SIG-M5 treated with dmso at 0.1 percent for 504 hours (cell line): ENCODE results near the gene NT5C1B.
"Not testable (repeated sequence)": the region's sequence is repeated elsewhere in the genome, so short reads cannot be mapped to it uniquely, and the experiment has no call there.

Source experiments
- DNase-seq: peaks from one replicate; lab custom pipeline; 2025; ENCODE audit not compliant: unreplicated experiment; lab: John Stamatoyannopoulos, UW

The NT5C1B gene

GRCh38 chr2:18589354-18589753, at the start of gene NT5C1B:
TSS of gene NT5C1B (minus strand) at chr2:18589569. CDS start at chr2:18589468, 101 bp downstream.
- no peak for DNase-seq

DNA sequence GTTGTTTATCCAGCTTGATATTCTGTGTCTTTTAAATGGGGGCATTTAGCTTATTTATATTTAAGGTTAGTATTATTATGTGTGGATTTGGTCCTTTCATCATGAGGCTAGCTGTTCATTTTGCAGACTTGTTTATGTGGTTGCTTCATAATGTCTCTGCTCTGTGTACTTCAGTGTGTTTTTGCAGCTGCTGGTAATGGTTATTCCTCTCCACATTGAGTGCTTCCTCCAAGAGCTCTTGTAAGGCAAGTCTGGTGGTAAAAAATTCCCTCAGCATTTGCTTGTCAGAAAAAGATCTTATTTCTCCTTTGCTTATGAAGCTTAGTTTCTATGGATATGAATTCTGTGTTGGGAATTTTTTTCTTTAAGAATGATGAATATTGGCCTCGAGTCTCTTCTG, 47.8 kb upstream of the NT5C1B start:
- no peak for DNase-seq

DNA sequence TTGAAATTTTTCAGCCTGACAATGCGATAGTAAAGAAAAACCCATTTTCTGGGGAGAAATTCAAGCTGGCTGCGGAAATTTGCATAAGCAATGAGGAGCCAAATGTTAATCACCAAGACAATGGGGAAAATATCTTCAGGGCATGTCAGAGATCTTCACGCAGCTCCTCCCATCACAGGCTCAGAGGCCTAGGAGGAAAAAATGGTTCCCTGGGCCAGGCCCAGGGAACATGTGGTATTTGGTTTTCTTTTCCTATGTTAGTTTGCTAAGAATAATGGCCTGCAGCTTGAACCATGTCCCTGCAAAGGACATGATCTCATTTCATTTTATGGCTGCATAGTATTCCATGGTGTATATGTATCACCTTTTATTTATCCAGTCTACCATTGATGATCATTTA, 43.3 kb upstream of the NT5C1B start:
- DNase-seq: not testable (repeated sequence)

GRCh38 chr2:18630941-18631340, 41.6 kb upstream of the NT5C1B start:
- DNase-seq: no peak

GRCh38 chr2:18630541-18630940, 41.2 kb upstream of the NT5C1B start:
- DNase-seq: no peak

GRCh38 chr2:18630101-18630500, 40.7 kb upstream of the NT5C1B start:
- no peak for DNase-seq

GRCh38 chr2:18626958-18627650, 37.7 kb upstream of the NT5C1B start:
- DNase-seq: no peak

DNA sequence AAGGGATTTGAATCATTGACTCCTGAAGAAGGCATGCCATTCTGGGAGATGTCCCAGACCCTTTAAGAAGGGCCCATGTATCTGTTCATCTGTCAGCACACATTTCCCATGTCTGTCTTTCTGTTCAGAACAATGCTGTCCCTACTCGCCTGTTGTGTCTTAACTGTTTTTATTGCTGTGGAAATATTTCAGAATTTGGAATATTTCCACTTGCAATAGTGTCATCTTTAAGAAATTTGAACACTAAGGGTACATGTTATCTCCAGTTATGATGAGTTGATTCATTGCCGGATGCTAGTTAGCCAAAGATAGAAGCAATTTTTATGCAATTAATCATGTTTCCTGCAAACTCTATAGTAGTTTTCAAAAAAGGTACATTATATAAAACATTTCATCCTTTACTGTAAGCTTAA, 36.9 kb upstream of the NT5C1B start:
- no peak for DNase-seq

- DNase-seq: no peak
These were observed 36.2 kb upstream of the NT5C1B start for GRCh38 chr2:18625563-18625962.

DNA sequence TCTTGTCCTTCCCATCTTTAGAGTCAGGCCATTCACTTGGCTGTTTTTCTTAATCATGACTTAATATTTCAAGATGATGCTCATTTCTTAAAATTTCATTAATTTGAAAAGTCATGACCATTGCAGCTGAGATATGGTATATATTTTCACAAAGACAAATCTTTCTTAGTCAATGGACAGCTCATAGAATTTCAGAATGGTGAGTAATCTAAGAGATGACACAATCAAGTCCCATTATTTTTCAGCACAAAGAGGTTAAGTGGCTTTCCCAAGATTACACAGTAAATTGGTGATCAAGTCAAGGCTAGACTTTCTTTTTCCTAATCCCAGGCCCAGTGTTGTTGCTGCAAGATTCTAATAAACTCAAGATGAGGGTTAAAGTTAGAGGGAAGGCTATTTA, 34.4 kb upstream of the NT5C1B start:
- no peak for DNase-seq

- no peak for DNase-seq
These were observed 31.7 kb upstream of the NT5C1B start for GRCh38 chr2:18620867-18621632.

DNA sequence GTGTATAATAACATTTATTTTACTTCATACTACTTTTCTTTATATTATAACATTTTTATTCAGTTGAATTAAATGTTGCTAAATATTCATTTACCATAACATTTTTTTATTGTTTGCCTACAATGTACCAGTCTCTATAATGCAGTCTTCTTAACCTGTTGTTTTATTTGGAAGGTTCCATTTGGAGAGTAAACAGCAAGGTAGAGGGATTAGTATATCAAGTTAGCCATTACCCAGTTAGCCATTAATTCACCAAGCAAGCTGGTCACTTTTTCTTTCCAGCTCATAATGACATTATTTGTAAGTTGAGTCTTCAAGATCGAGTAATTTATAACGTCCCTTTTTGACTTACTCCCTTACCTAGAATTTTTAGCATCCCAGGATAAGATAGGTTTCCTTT, 29.7 kb upstream of the NT5C1B start:
- no peak for DNase-seq

GRCh38 chr2:18614041-18614440, 24.7 kb upstream of the NT5C1B start:
- DNase-seq: no peak

- no peak for DNase-seq
These were observed 22.8 kb upstream of the NT5C1B start for GRCh38 chr2:18612133-18612532.

GRCh38 chr2:18611604-18612003, 22.2 kb upstream of the NT5C1B start:
- no peak for DNase-seq

DNA sequence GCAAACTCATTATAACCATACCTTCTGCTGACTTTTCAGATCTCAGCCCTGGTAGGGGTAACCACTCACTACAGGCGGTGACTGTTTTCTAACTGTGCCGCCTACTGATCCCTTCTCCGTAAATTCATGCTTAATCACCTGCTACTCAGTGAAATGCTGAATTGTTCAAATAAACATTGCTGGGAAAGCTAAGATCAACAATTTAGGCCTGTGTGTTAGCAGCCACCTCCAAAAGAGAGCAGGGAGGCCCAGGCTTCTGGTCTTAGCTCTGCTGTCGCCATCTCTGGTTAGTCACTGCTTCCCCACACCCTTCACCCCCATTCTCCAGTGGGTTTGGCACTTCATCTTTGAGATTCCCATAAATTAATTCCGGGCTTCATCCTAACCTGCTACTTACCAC, 21.8 kb upstream of the NT5C1B start:
- DNase-seq: no peak

GRCh38 chr2:18610651-18611050, 21.3 kb upstream of the NT5C1B start:
- no peak for DNase-seq

GRCh38 chr2:18610090-18610489, 20.7 kb upstream of the NT5C1B start:
- no peak for DNase-seq

DNA sequence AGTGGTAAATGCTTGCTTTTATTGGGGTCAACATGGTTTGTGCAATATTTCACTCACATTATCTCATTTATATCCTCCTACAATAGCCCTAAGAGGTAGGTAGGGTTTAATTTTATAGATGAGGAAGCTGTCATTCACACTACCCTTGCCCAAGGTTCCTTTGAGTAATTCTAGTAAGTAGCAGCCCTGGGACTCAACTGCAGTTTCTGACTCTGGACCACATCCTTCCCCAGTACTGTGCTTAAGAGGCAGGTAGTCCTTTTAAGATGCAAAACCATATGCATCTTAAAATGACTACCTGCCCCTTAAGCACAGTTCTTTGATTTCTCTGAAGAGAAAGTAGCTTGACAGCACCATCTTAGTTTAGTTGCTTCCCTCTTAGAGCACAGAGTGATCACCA, 15.7 kb upstream of the NT5C1B start:
- no peak for DNase-seq

DNA sequence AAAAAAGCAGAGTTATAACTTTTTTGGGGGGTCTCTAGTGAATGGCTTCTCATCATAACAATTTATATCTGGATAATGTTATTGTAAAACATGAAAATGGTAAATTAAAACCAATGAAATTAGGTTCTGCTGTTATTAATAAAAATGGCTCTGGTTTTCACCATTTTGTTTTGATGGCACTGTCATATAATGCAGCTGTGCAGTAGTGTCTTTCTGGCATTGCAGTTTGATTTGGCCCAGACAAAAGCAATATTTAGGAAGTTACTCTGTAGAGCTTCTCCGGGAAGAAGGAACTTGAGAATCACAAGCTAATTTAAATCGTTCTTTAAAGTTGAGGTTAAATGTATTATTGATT, 15.1 kb upstream of the NT5C1B start:
- DNase-seq: no peak

DNA sequence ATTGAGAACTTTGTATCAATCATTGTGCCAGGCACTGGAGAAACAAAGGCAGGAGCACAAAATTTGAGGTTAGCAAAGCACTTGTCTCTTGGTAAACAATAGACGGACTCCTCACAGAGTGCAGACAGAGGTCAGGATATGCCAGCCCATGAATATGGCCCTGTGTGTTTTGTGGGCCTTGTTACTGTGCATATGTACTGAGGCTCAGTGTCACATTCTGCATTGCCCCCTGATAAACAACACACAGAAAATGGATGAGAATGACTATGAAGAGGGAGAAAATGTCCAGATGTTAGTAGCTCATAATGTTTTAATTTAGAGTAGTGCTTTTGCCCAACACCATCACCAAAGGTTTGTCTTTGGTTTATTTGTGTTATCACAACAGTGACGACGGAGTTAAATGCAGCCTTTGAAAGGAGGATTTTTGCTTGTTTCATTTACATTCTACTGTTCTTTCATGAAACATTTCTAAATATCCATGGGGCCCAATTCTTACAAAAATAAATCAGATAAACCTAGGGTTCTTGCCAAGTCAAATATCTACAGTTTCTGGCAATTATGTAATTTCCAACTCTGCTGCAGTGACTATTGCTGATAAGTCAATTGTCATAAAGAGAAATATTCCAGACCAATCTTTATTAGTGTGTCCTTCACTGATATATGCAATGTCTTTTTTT, 14.6 kb upstream of the NT5C1B start:
- no peak for DNase-seq

DNA sequence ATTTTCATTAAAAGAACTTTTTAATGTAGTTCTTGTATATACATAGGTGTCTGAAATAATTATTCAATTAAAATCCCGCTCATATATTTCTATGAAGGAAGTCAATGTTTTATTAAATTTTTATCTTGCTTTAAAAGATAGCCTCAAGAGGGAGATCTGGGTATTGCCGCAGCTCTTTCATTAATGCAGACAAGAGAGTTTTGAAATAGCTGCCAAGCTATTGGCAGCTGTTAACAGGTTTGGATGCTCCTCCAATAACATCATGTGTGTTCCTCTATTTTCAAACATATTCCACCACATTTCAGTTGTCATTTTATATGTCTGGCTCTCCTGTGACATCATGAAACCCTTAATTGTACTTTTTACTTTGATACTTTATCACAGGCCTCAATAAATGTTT, 12.9 kb upstream of the NT5C1B start:
- DNase-seq: no peak
